ENCODE results near the gene ASCL5. TPM values are rescaled to one million over a fixed set of nuclear protein-coding genes. Genes with fewer than 3 reads are reported as not detected.
A peak's percentile ranks its signal among the peaks of the same experiment; 100 is the strongest.

The ASCL5 gene
- total and polyA plus RNA-seq, 2 donors (not counting 1 experiment from before 2014, with no cell fraction given) = not detected

GRCh38 chr1:201085902-201086735 is 40.9 kb downstream of the ASCL5 start:
- DNase-seq (ENCODE audit: low read depth in 2 of 2) = peak; percentile 10 to 44
- no peak overlapping the region for H3K27ac ChIP-seq (ENCODE audit: insufficient read depth, low read length)
- H2AFZ ChIP-seq (ENCODE audit: low read length) = no peak overlapping the region
- H3K36me3 ChIP-seq (ENCODE audit: control insufficient read depth, insufficient read depth, low read length) = no peaks in the 10 kb centered on the region
- no peak overlapping the region for H3K4me3 ChIP-seq (replicated peaks in 1 of 4; ENCODE audit: control extremely low read depth in 1 of 4, insufficient read depth in 1 of 4, low read depth in 3 of 4, low read length in 4 of 4)
- H3K9ac ChIP-seq (ENCODE audit: insufficient read depth, low read length) = no peak overlapping the region
- H3K4me2 ChIP-seq (ENCODE audit: extremely low read depth, insufficient read depth, low read length) = no peak overlapping the region
- no peaks in the 10 kb centered on the region for H3K9me3 ChIP-seq (ENCODE audit: control insufficient read depth, insufficient read depth, low read depth, low read length)
- no peaks in the 10 kb centered on the region for H3K4me1 ChIP-seq (ENCODE audit: control insufficient read depth, extremely low read depth, insufficient read depth, low read length)
- H4K20me1 ChIP-seq (ENCODE audit: control insufficient read depth, extremely low read depth, insufficient read depth, low read length) = no peaks in the 10 kb centered on the region
- H3K79me2 ChIP-seq (ENCODE audit: control insufficient read depth, insufficient read depth, low read length) = no peaks in the 10 kb centered on the region
- H3K27me3 ChIP-seq (ENCODE audit: control insufficient read depth, insufficient read depth, low read length) = peaks cover 10% of the 10 kb centered on the region
- TF ChIP-seq EZH2 (IDR thresholded peaks at IDR 0.05; ENCODE audit: low read length, missing control alignments) = no peak
- TF ChIP-seq CTCF (conservative IDR thresholded peaks at IDR 0.05 in 1 of 2, IDR thresholded peaks at IDR 0.05 in 1 of 2; ENCODE audit: low read depth in 1 of 2, low read length in 2 of 2) = peak; percentile 55 to 67

- Histone ChIP-seq H3K4me1 (ENCODE audit: control insufficient read depth, extremely low read depth, insufficient read depth, low read length) (no peaks in the 10 kb centered on the region), H3K9ac (ENCODE audit: insufficient read depth, low read length) (no peak overlapping the region), H3K36me3 (ENCODE audit: control insufficient read depth, insufficient read depth, low read length) (no peaks in the 10 kb centered on the region), H3K27me3 (ENCODE audit: control insufficient read depth, insufficient read depth, low read length) (peaks cover 12% of the 10 kb centered on the region), H3K4me3 (replicated peaks in 1 of 4; ENCODE audit: control extremely low read depth in 1 of 4, insufficient read depth in 1 of 4, low read depth in 3 of 4, low read length in 4 of 4) (no peak overlapping the region), H3K9me3 (ENCODE audit: control insufficient read depth, insufficient read depth, low read depth, low read length) (no peaks in the 10 kb centered on the region), H3K79me2 (ENCODE audit: control insufficient read depth, insufficient read depth, low read length) (no peaks in the 10 kb centered on the region), H3K4me2 (ENCODE audit: extremely low read depth, insufficient read depth, low read length) (no peak overlapping the region), H4K20me1 (ENCODE audit: control insufficient read depth, extremely low read depth, insufficient read depth, low read length) (no peaks in the 10 kb centered on the region), H3K27ac (ENCODE audit: insufficient read depth, low read length) (no peak overlapping the region), H2AFZ (ENCODE audit: low read length) (no peak overlapping the region)
- TF ChIP-seq EZH2 (IDR thresholded peaks at IDR 0.05; ENCODE audit: low read length, missing control alignments) (no peak), CTCF (conservative IDR thresholded peaks at IDR 0.05 in 1 of 2, IDR thresholded peaks at IDR 0.05 in 1 of 2; ENCODE audit: low read depth in 1 of 2, low read length in 2 of 2) (no peak)
- DNase-seq (ENCODE audit: low read depth in 2 of 2) = no peak
These were observed 42.7 kb downstream of the ASCL5 start for GRCh38 chr1:201084295-201084694.

- Histone ChIP-seq H3K27me3 (ENCODE audit: control insufficient read depth, insufficient read depth, low read length) (peaks cover 14% of the 10 kb centered on the region), H3K36me3 (ENCODE audit: control insufficient read depth, insufficient read depth, low read length) (no peaks in the 10 kb centered on the region), H3K79me2 (ENCODE audit: control insufficient read depth, insufficient read depth, low read length) (no peaks in the 10 kb centered on the region), H3K27ac (ENCODE audit: insufficient read depth, low read length) (no peak overlapping the region), H3K4me2 (ENCODE audit: extremely low read depth, insufficient read depth, low read length) (no peak overlapping the region), H3K4me1 (ENCODE audit: control insufficient read depth, extremely low read depth, insufficient read depth, low read length) (no peaks in the 10 kb centered on the region), H2AFZ (ENCODE audit: low read length) (no peak overlapping the region), H3K9ac (ENCODE audit: insufficient read depth, low read length) (no peak overlapping the region), H4K20me1 (ENCODE audit: control insufficient read depth, extremely low read depth, insufficient read depth, low read length) (no peaks in the 10 kb centered on the region), H3K9me3 (ENCODE audit: control insufficient read depth, insufficient read depth, low read depth, low read length) (no peaks in the 10 kb centered on the region), H3K4me3 (replicated peaks in 1 of 4; ENCODE audit: control extremely low read depth in 1 of 4, insufficient read depth in 1 of 4, low read depth in 3 of 4, low read length in 4 of 4) (no peak overlapping the region)
- TF ChIP-seq CTCF (conservative IDR thresholded peaks at IDR 0.05 in 1 of 2, IDR thresholded peaks at IDR 0.05 in 1 of 2; ENCODE audit: low read depth in 1 of 2, low read length in 2 of 2) (no peak), EZH2 (IDR thresholded peaks at IDR 0.05; ENCODE audit: low read length, missing control alignments) (no peak)
- DNase-seq (ENCODE audit: low read depth in 2 of 2) = no peak
These were observed 43.2 kb downstream of the ASCL5 start for GRCh38 chr1:201083741-201084140.

All from fibroblast of lung (primary cell).